Astrocyte (in vitro differentiated cells and primary cell): ENCODE data around the gene IFT88. TPM values are rescaled to one million over a fixed set of nuclear protein-coding genes. Genes with fewer than 3 reads are reported as not detected.

Experiments
- DNase-seq: peaks from one replicate; pipeline ENCODE4 v3.0.0-alpha.2; 2010; ENCODE audit warnings: low read depth
- FAIRE-seq: peaks from 2 replicates; lab custom pipeline; 2011; peaks lifted over from hg19 to GRCh38; lab: Jason Lieb, UNC
- H2AFZ ChIP-seq: 2 replicates; pipeline ENCODE4 v1.6.0; 2012; ENCODE audit warnings: low read depth, low read length, inconsistent platforms
- H3K27ac ChIP-seq: 2 replicates; pipeline ENCODE4 v1.5.1; 2011; ENCODE audit warnings: low read depth, low read length, inconsistent platforms
- H3K27me3 ChIP-seq: 2 replicates; pipeline ENCODE4 v1.6.0; 2011; ENCODE audit warnings: low read length, inconsistent platforms; ENCODE audit not compliant: insufficient read depth
- H3K36me3 ChIP-seq: 2 replicates; pipeline ENCODE4 v1.5.1; 2011; ENCODE audit warnings: low read length, inconsistent platforms; ENCODE audit not compliant: insufficient read depth
- H3K4me1 ChIP-seq: 2 replicates; pipeline ENCODE4 v1.5.1; 2011; ENCODE audit warnings: low read length, inconsistent platforms; ENCODE audit not compliant: insufficient read depth
- H3K4me2 ChIP-seq: 2 replicates; pipeline ENCODE4 v1.6.0; 2012; ENCODE audit warnings: low read length, inconsistent platforms
- H3K4me3 ChIP-seq: 2 replicates; pipeline ENCODE4 v1.5.1; 2011; ENCODE audit warnings: low read depth, mild to moderate bottlenecking, low read length, inconsistent platforms; ENCODE audit not compliant: insufficient read depth
- H3K79me2 ChIP-seq: 2 replicates; pipeline ENCODE4 v1.6.0; 2012; ENCODE audit warnings: mild to moderate bottlenecking, low read length, inconsistent platforms; ENCODE audit not compliant: insufficient read depth
- H3K9ac ChIP-seq: 2 replicates; pipeline ENCODE4 v1.6.0; 2012; ENCODE audit warnings: mild to moderate bottlenecking, low read length, inconsistent platforms
- H3K9me3 ChIP-seq: 2 replicates; pipeline ENCODE4 v1.5.1; 2012; ENCODE audit warnings: low read depth, mild to moderate bottlenecking, low read length, inconsistent platforms; ENCODE audit not compliant: insufficient read depth
- H4K20me1 ChIP-seq: 2 replicates; pipeline ENCODE4 v1.6.0; 2012; ENCODE audit warnings: low read length, inconsistent platforms; ENCODE audit not compliant: insufficient read depth
- H3K27ac Mint-ChIP-seq: one replicate; pipeline ENCODE4 v1.8.0; 2021; ENCODE audit warnings: mild to moderate bottlenecking, mixed read lengths; ENCODE audit not compliant: unreplicated experiment
- H3K27me3 Mint-ChIP-seq: one replicate; pipeline ENCODE4 v1.8.0; 2021; ENCODE audit warnings: low read depth, mixed read lengths; ENCODE audit not compliant: unreplicated experiment
- H3K36me3 Mint-ChIP-seq: one replicate; pipeline ENCODE4 v1.8.0; 2021; ENCODE audit warnings: low read depth, mixed read lengths; ENCODE audit not compliant: unreplicated experiment
- H3K4me1 Mint-ChIP-seq: one replicate; pipeline ENCODE4 v1.8.0; 2021; ENCODE audit warnings: low read depth, mixed read lengths; ENCODE audit not compliant: unreplicated experiment
- H3K4me3 Mint-ChIP-seq: one replicate; pipeline ENCODE4 v1.8.0; 2021; ENCODE audit warnings: mild to moderate bottlenecking, moderate library complexity, mixed read lengths; ENCODE audit not compliant: unreplicated experiment
- H3K9me3 Mint-ChIP-seq: one replicate; pipeline ENCODE4 v1.8.0; 2021; ENCODE audit warnings: mild to moderate bottlenecking, mixed read lengths; ENCODE audit not compliant: unreplicated experiment
- CTCF ChIP-seq: IDR thresholded peaks from 2 replicates; pipeline ENCODE4 v1.5.1; 2011; ENCODE audit warnings: low read depth, mild to moderate bottlenecking, inconsistent platforms, low read length, moderate library complexity; ENCODE audit not compliant: insufficient read depth
- EZH2 ChIP-seq: IDR thresholded peaks from 2 replicates; pipeline ENCODE4 v1.6.1; 2012; ENCODE audit warnings: mild to moderate bottlenecking, low read length, inconsistent platforms; ENCODE audit not compliant: insufficient read depth
- total RNA-seq: library from RNA; stranded (reverse); gene quantifications from 2 replicates; pipeline ENCODE4 v1.2.1, GENCODE V29; 2021

The IFT88 gene
- total RNA-seq, 1 donor from 2014 or later, result 7.6 TPM

DNA sequence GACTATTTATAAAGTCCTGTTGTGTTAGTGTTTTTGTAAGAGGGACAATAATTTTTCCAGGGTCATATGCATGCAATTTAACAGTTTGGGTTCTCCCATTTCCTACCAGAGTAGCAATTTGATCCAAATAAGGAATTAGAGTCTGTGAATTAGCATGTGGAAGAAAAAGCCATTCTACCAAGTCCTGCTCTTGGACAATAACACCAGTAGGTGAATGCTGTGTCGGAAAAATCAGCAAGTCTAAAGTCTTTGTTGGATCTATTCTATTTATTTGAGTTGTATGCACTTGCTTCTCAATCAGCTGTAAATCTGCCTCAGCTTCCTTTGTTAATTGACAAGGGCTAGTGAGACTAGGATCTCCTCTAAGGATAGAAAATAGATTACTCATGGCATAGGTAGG lies 115.1 kb downstream of the IFT88 start:
- FAIRE-seq (no peak), DNase-seq (no peak)
- Histone ChIP-seq H3K27me3 (no peaks in the 10 kb centered on the region), H3K27ac (no peak overlapping the region), H3K4me3 (no peak overlapping the region), H2AFZ (no peak overlapping the region), H3K9me3 (no peaks in the 10 kb centered on the region), H3K4me1 (peaks cover 6% of the 10 kb centered on the region), H3K79me2 (no peaks in the 10 kb centered on the region), H3K4me2 (peak overlapping the region; percentile 39), H4K20me1 (no peaks in the 10 kb centered on the region), H3K36me3 (no peaks in the 10 kb centered on the region), H3K9ac (no peak overlapping the region)
- Mint-ChIP-seq H3K27ac (no peak overlapping the region), H3K9me3 (no peaks in the 10 kb centered on the region), H3K4me3 (no peak overlapping the region), H3K4me1 (no peaks in the 10 kb centered on the region), H3K36me3 (peaks cover 4% of the 10 kb centered on the region), H3K27me3 (no peaks in the 10 kb centered on the region)
- TF ChIP-seq EZH2 (no peak), CTCF (no peak)

GRCh38 chr13:20684041-20684440 lies 117.1 kb downstream of the IFT88 start:
- H3K27ac ChIP-seq, result no peak overlapping the region
- no peak overlapping the region for H3K27ac Mint-ChIP-seq
- no peak for DNase-seq
- peaks cover 6% of the 10 kb centered on the region for H3K4me1 ChIP-seq
- no peak overlapping the region for H3K9ac ChIP-seq
- no peaks in the 10 kb centered on the region for H3K9me3 Mint-ChIP-seq
- no peaks in the 10 kb centered on the region for H3K27me3 Mint-ChIP-seq
- H3K79me2 ChIP-seq, result no peaks in the 10 kb centered on the region
- H3K36me3 ChIP-seq, result no peaks in the 10 kb centered on the region
- no peaks in the 10 kb centered on the region for H3K9me3 ChIP-seq
- peaks cover 4% of the 10 kb centered on the region for H3K36me3 Mint-ChIP-seq
- no peak for TF ChIP-seq CTCF
- no peak for TF ChIP-seq EZH2
- H2AFZ ChIP-seq, result no peak overlapping the region
- no peak for FAIRE-seq
- no peaks in the 10 kb centered on the region for H3K4me1 Mint-ChIP-seq
- no peaks in the 10 kb centered on the region for H3K27me3 ChIP-seq
- no peaks in the 10 kb centered on the region for H4K20me1 ChIP-seq
- H3K4me2 ChIP-seq, result no peak overlapping the region
- H3K4me3 Mint-ChIP-seq, result no peak overlapping the region
- no peak overlapping the region for H3K4me3 ChIP-seq

DNA sequence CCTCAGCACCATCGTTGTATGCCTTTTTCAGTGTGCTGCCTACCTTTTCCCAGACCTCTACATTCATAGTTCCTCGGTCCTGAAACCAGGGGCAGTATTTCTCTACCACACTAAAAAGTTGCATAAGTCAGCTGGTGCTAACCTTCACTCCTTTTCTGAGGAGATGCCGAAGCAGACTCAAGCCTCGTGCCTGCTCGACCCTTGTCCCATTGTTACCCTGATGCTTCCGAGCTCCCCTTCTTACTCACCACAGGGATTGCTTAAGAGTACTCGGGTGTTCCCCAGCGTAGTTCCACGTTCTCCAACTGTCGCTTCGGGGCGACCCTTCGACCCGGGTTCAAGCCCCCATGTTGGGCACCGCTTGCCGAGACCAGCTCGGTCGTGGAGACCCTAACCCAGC lies 117.6 kb downstream of the IFT88 start:
- Histone ChIP-seq H3K9ac (no peak overlapping the region), H3K36me3 (no peaks in the 10 kb centered on the region), H3K4me2 (no peak overlapping the region), H3K27ac (no peak overlapping the region), H3K4me1 (peaks cover 6% of the 10 kb centered on the region), H3K9me3 (no peaks in the 10 kb centered on the region), H2AFZ (no peak overlapping the region), H4K20me1 (no peaks in the 10 kb centered on the region), H3K4me3 (no peak overlapping the region), H3K27me3 (no peaks in the 10 kb centered on the region), H3K79me2 (no peaks in the 10 kb centered on the region)
- DNase-seq, result peak; percentile 25
- H3K36me3 Mint-ChIP-seq, result peaks cover 4% of the 10 kb centered on the region
- no peak overlapping the region for H3K4me3 Mint-ChIP-seq
- no peak for TF ChIP-seq EZH2
- TF ChIP-seq CTCF, result no peak
- no peaks in the 10 kb centered on the region for H3K9me3 Mint-ChIP-seq
- H3K27me3 Mint-ChIP-seq, result no peaks in the 10 kb centered on the region
- H3K27ac Mint-ChIP-seq, result no peak overlapping the region
- FAIRE-seq, result no peak
- H3K4me1 Mint-ChIP-seq, result no peaks in the 10 kb centered on the region
